CD4-positive, alpha-beta T cell (primary cell): Measurements from ENCODE around the gene FGD1. TPM values are rescaled to one million over a fixed set of nuclear protein-coding genes. Genes with fewer than 3 reads are reported as not detected.

ENCODE experiments used
- ATAC-seq: fragments of 200-7000 bp; cut with Tn5 transposase; one replicate; pipeline ENCODE4 v1.10.0; 2022; ENCODE audit warnings: mild to moderate bottlenecking; ENCODE audit not compliant: poor library complexity
- CTCF ChIA-PET: fragments of 350-600 bp; sonication (Branson Sonifier 250); formaldehyde crosslinking; loops from one replicate; lab custom pipeline; 2021; ENCODE audit warnings: antibody characterized with exemption, inconsistent platforms; lab: Charles Lee
- POLR2A ChIA-PET: fragments of 350-600 bp; sonication (Branson Sonifier 250); formaldehyde crosslinking; loops from one replicate; lab custom pipeline; 2021; ENCODE audit warnings: antibody characterized with exemption, inconsistent platforms; lab: Charles Lee
- DNase-seq, 14 experiments: peaks; one replicate each; pipeline ENCODE4 v3.0.0-alpha.2; 2013 to 2020; ENCODE audit warnings: mixed read lengths in 2 of 14
- H3K27ac ChIP-seq, 2 donors: one replicate each; pipeline versions ENCODE4 v1.5.1 to v1.7.0; 2013; ENCODE audit warnings: low read length in 2 of 2, low read depth in 1 of 2, mild to moderate bottlenecking in 1 of 2
- H3K27me3 ChIP-seq, 2 experiments: 1 replicate in 1 of 2; 2 replicates in 1 of 2; pipeline versions ENCODE4 v1.6.1 to v1.7.0; 2013; ENCODE audit warnings: low read length in 2 of 2, control low read depth in 1 of 2, mild to moderate bottlenecking in 1 of 2, moderate library complexity in 1 of 2; ENCODE audit not compliant: insufficient read depth in 2 of 2, control insufficient read depth in 1 of 2
- H3K36me3 ChIP-seq: one replicate; pipeline ENCODE4 v1.6.1; 2013; ENCODE audit warnings: low read length, control low read depth; ENCODE audit not compliant: insufficient read depth
- H3K4me1 ChIP-seq: one replicate; pipeline ENCODE4 v1.6.1; 2013; ENCODE audit warnings: low read length, control low read depth; ENCODE audit not compliant: insufficient read depth
- H3K4me3 ChIP-seq: one replicate; pipeline ENCODE4 v1.5.1; 2013; ENCODE audit warnings: mild to moderate bottlenecking, low read length, moderate library complexity
- H3K9me3 ChIP-seq, 2 experiments: 1 replicate in 1 of 2; 2 replicates in 1 of 2; pipeline versions ENCODE4 v1.6.1 to v1.7.0; 2013; ENCODE audit warnings: low read length in 2 of 2, mild to moderate bottlenecking in 2 of 2, control low read depth in 1 of 2, moderate library complexity in 1 of 2; ENCODE audit not compliant: control insufficient read depth in 1 of 2, insufficient read depth in 1 of 2
- H3K27ac Mint-ChIP-seq: one replicate; pipeline ENCODE4 v1.8.0; 2020; ENCODE audit warnings: mixed read lengths
- H3K27me3 Mint-ChIP-seq: one replicate; pipeline ENCODE4 v1.8.0; 2021; ENCODE audit warnings: mixed read lengths
- H3K36me3 Mint-ChIP-seq: one replicate; pipeline ENCODE4 v1.8.0; 2021; ENCODE audit warnings: low read depth, mixed read lengths
- H3K4me1 Mint-ChIP-seq: one replicate; pipeline ENCODE4 v1.8.0; 2021; ENCODE audit warnings: low read depth, mixed read lengths
- H3K4me3 Mint-ChIP-seq: one replicate; pipeline ENCODE4 v1.8.0; 2020; ENCODE audit warnings: mild to moderate bottlenecking, mixed read lengths
- H3K9me3 Mint-ChIP-seq: one replicate; pipeline ENCODE4 v1.8.0; 2020; ENCODE audit warnings: mixed read lengths
- intact Hi-C, 2 experiments: fragments of 100-400 bp; cut with DNase I in 1 of 2; cut with micrococcal nuclease in 1 of 2; formaldehyde crosslinking; loops; one replicate each; pipeline versions ENCODE4 v1.15.1 to v1.9.0; 2023 to 2025; cut with DNase I, micrococcal nuclease
- total RNA-seq, 174 experiments: library from RNA in 2 of 174; stranded (reverse) in 2 of 174; gene quantifications; one replicate each; pipeline ENCODE4 v1.2.3 and lab custom pipeline; 2021 to 2026
- TF ChIP-seq, protein P1 (sequence below): fragments of 200-600 bp; IDR thresholded peaks from one replicate; pipeline ENCODE4 v1.8.0; 2022; ENCODE audit warnings: antibody characterized with exemption, mild to moderate bottlenecking

The FGD1 gene
- total RNA-seq, 2 experiments from 2014 or later, result 0.06 TPM; not detected in 1

GRCh38 chrX:54534271-54534670 lies 38.2 kb upstream of the FGD1 start:
- H3K4me1 ChIP-seq, result peaks cover 36% of the 10 kb centered on the region
- Mint-ChIP-seq H3K9me3 (no peaks in the 10 kb centered on the region), H3K4me1 (peaks cover 38% of the 10 kb centered on the region), H3K27me3 (no peaks in the 10 kb centered on the region), H3K4me3 (peak overlapping the region; percentile 35), H3K27ac (peak overlapping the region; percentile 66), H3K36me3 (peaks cover 57% of the 10 kb centered on the region)
- DNase-seq, result no peak
- H3K27ac ChIP-seq, result no peak overlapping the region
- peaks cover 28% of the 10 kb centered on the region for H3K36me3 ChIP-seq
- no peak for ATAC-seq
- intact Hi-C loops, result loop anchor here (5.0 to 10.0 kb wide), 5 partner anchors 103 to 631 kb away; partner anchors contain the start of genes PHF8 (in 2 of the 2), FAM120C (in 1 of the 2) and PFKFB1 (in 1 of the 2)
- H3K9me3 ChIP-seq, result no peaks in the 10 kb centered on the region
- TF ChIP-seq, protein P1, sequence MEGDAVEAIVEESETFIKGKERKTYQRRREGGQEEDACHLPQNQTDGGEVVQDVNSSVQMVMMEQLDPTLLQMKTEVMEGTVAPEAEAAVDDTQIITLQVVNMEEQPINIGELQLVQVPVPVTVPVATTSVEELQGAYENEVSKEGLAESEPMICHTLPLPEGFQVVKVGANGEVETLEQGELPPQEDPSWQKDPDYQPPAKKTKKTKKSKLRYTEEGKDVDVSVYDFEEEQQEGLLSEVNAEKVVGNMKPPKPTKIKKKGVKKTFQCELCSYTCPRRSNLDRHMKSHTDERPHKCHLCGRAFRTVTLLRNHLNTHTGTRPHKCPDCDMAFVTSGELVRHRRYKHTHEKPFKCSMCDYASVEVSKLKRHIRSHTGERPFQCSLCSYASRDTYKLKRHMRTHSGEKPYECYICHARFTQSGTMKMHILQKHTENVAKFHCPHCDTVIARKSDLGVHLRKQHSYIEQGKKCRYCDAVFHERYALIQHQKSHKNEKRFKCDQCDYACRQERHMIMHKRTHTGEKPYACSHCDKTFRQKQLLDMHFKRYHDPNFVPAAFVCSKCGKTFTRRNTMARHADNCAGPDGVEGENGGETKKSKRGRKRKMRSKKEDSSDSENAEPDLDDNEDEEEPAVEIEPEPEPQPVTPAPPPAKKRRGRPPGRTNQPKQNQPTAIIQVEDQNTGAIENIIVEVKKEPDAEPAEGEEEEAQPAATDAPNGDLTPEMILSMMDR, result no peak
- CTCF ChIA-PET, result no interaction called here
- POLR2A ChIA-PET, result interaction anchor here (0.6 kb wide), 1 partner anchor 37 kb away, joined by 3 read pairs; no protein-coding TSS in a partner anchor
- H3K27me3 ChIP-seq, result no peaks in the 10 kb centered on the region
- no peak overlapping the region for H3K4me3 ChIP-seq

- peak overlapping the region; percentile 99 for H3K4me3 Mint-ChIP-seq
- TF ChIP-seq, protein P1, result no peak
Measured at GRCh38 chrX:54530357-54530900, 34.4 kb upstream of the FGD1 start.

DNA sequence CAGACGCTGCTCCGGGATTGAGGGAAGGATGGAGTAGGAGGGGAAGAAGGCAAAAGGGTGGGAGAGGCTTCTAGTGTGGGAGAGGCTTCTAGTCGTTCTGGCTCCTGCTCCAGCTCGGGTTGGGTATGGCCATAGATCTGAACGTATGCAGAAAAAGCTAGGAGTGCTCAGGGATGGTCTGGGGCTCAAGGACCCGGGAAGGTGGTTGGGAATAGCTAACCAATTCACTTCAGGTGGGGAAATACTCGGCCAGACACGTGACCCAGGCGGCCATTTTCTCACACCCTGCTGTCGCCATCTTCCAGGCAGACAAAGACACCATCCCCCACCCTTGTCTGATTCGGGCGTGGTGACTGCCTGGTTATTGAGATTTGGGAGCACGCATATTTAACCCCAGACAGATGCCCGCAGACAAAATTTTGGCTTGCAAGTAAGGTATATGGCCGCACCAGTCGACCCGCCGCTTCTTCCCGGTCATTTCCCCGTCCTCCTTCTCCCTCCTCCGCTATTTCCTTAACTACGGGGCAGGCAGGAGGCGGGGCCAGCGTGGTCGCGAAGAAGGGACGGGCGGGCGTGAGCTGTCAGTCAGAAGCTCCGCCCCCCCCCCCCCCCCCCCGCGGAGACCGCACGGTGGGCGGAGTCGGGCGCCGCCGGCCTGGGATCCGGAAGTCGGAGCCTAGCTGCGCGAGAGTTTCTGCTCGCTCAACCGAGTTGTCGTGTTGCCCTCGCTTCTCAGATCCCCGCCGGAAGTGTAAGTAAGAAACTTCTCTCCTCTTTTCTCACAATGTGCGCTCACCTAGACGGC lies 33.7 kb upstream of the FGD1 start, which contains the start of gene GNL3L:
TSS of gene GNL3L (plus strand) at position 668 of the 805 bp plus-strand sequence. CDS start 2,348 bp downstream, outside the sequence.
- Histone ChIP-seq H3K4me1 (peaks cover 38% of the 10 kb centered on the region), H3K4me3 (peak within 1 kb of the TSS; percentile 76), H3K27ac (peak within 1 kb of the TSS; percentile 64 to 90), H3K27me3 (no peaks in the 10 kb centered on the region), H3K36me3 (peaks cover 5% of the 10 kb centered on the region), H3K9me3 (no peaks in the 10 kb centered on the region)
- ChIA-PET CTCF (no interaction called here), POLR2A (interaction anchor here (0.6 to 2.8 kb wide), 11 partner anchors 89 to 1448 kb away, joined by 3 to 47 read pairs (median 8); partner anchors contain the start of genes APEX2, FAM120C, MAGED2 and MAGEH1)
- Mint-ChIP-seq H3K9me3 (peaks cover 4% of the 10 kb centered on the region), H3K4me1 (peaks cover 44% of the 10 kb centered on the region), H3K27ac (peak within 1 kb of the TSS; percentile 94), H3K4me3 (peak within 1 kb of the TSS; percentile 99), H3K36me3 (peaks cover 35% of the 10 kb centered on the region), H3K27me3 (no peaks in the 10 kb centered on the region)
- ATAC-seq (peak; percentile 84), DNase-seq (peak; percentile 56 to 90 (median 79))
- TF ChIP-seq, protein P1, result no peak
- intact Hi-C loops, result loop anchor here (2.0 to 10.0 kb wide), 7 partner anchors 89 to 635 kb away; partner anchors contain the start of genes PHF8 (in 2 of the 2), FAM120C (in 1 of the 2), MAGED2 (in 1 of the 2) and PFKFB1 (in 1 of the 2)

More at GRCh38 chrX:54530357-54530900, 34.4 kb upstream of the FGD1 start:
- Mint-ChIP-seq H3K27ac (peak overlapping the region; percentile 94), H3K4me1 (peaks cover 44% of the 10 kb centered on the region), H3K27me3 (no peaks in the 10 kb centered on the region), H3K9me3 (peaks cover 4% of the 10 kb centered on the region), H3K36me3 (peaks cover 37% of the 10 kb centered on the region)
- ChIA-PET POLR2A (interaction anchor here (0.7 to 2.8 kb wide), 10 partner anchors 90 to 1108 kb away, joined by 3 to 47 read pairs (median 8); partner anchors contain the start of genes APEX2, FAM120C, MAGED2 and MAGEH1), CTCF (no interaction called here)
- H3K36me3 ChIP-seq, result peaks cover 5% of the 10 kb centered on the region
- DNase-seq (peak in 7 of 14 experiments; percentile 1 to 34 (median 5)), ATAC-seq (peak; percentile 27)
- H3K27me3 ChIP-seq, result no peaks in the 10 kb centered on the region
- peak overlapping the region; percentile 60 to 84 for H3K27ac ChIP-seq
- intact Hi-C loops, result loop anchor here (2.0 to 10.0 kb wide), 6 partner anchors 90 to 634 kb away; partner anchors contain the start of genes PHF8 (in 2 of the 2), FAM120C (in 1 of the 2), PFKFB1 (in 1 of the 2) and TSR2 (in 1 of the 2)
- H3K4me1 ChIP-seq, result peaks cover 38% of the 10 kb centered on the region
- H3K4me3 ChIP-seq, result peak overlapping the region; percentile 76
- H3K9me3 ChIP-seq, result no peaks in the 10 kb centered on the region
